BJ (cell line): ENCODE measurements around the gene CCDC117. TPM values are rescaled to one million over a fixed set of nuclear protein-coding genes. Genes with fewer than 3 reads are reported as not detected.

Source experiments
- CTCF ChIA-PET: fragments of 350-600 bp; formaldehyde crosslinking; extraction: SDS; loops from one replicate; lab custom pipeline; 2021; ENCODE audit warnings: antibody characterized with exemption, inconsistent platforms; lab: Yijun Ruan, JAX
- POLR2A ChIA-PET: fragments of 300-600 bp; sonication (Branson Sonifier 250); formaldehyde crosslinking; extraction: SDS; loops from one replicate; lab custom pipeline; 2021; ENCODE audit warnings: antibody characterized with exemption; lab: Charles Lee
- DNase-seq: peaks from one replicate; pipeline ENCODE4 v3.0.0-alpha.2; 2011; ENCODE audit warnings: low read depth
- H3K27me3 ChIP-seq: 2 replicates; pipeline ENCODE4 v1.6.0; 2011; ENCODE audit warnings: low read length; ENCODE audit not compliant: control insufficient read depth, insufficient read depth
- H3K36me3 ChIP-seq: 2 replicates; pipeline ENCODE4 v1.5.1; 2011; ENCODE audit warnings: low read length; ENCODE audit not compliant: control insufficient read depth, insufficient read depth
- H3K4me3 ChIP-seq: 2 replicates; pipeline ENCODE4 v1.5.1; 2011; ENCODE audit warnings: low read depth, mild to moderate bottlenecking, control low read depth, low read length
- polyA plus RNA-seq: library from polyadenylated mRNA; depleted of rRNA; stranded (reverse); fragments of >200 nt; gene quantifications from 2 replicates; pipeline ENCODE4 v1.2.3, GENCODE V29; 2011
- TF ChIP-seq, protein P1 (sequence below): IDR thresholded peaks from 2 replicates; pipeline ENCODE4 v1.5.1; 2011; ENCODE audit warnings: low read depth, mild to moderate bottlenecking, control low read depth, inconsistent platforms, low read length, moderate library complexity; ENCODE audit not compliant: insufficient read depth

The CCDC117 gene
- polyA plus RNA-seq, 1 experiment: 4.5 TPM

GRCh38 chr22:28792491-28793383, 20.2 kb downstream of the CCDC117 start:
- no peak overlapping the region for H3K4me3 ChIP-seq
- CTCF ChIA-PET: no interaction called here
- DNase-seq: no peak
- no peaks in the 10 kb centered on the region for H3K27me3 ChIP-seq
- H3K36me3 ChIP-seq: peaks cover 20% of the 10 kb centered on the region
- POLR2A ChIA-PET: no interaction called here
- TF ChIP-seq, protein P1, sequence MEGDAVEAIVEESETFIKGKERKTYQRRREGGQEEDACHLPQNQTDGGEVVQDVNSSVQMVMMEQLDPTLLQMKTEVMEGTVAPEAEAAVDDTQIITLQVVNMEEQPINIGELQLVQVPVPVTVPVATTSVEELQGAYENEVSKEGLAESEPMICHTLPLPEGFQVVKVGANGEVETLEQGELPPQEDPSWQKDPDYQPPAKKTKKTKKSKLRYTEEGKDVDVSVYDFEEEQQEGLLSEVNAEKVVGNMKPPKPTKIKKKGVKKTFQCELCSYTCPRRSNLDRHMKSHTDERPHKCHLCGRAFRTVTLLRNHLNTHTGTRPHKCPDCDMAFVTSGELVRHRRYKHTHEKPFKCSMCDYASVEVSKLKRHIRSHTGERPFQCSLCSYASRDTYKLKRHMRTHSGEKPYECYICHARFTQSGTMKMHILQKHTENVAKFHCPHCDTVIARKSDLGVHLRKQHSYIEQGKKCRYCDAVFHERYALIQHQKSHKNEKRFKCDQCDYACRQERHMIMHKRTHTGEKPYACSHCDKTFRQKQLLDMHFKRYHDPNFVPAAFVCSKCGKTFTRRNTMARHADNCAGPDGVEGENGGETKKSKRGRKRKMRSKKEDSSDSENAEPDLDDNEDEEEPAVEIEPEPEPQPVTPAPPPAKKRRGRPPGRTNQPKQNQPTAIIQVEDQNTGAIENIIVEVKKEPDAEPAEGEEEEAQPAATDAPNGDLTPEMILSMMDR: no peak

DNA sequence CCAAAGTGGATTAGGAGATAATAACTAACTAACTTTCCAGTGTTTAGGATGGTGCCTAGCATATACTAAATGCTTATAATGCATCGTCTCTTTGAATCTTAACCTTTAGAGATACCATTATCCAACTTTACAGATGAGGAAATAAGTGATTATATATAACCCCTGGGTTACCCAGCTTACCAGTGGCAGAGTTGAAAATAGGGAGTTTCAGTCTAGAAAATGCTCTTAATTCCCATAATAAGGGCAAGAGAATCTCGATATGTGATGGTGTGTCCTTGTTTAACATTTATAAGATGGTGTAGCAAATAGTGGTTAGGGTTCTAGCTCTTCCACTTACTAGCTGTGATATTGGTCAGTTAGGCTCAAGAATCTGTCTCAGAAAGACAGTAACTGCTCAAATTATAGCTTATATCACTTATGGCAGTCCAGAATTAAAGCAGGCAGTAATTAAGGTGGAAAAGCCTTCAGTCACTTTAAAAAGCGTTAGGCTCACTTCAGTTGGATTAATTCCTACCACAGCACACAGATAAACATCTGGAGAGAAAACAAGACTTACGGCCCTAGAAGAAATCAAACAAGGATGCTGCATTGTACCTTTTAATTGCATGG, 21.6 kb downstream of the CCDC117 start:
- peaks cover 19% of the 10 kb centered on the region for H3K36me3 ChIP-seq
- no peak for DNase-seq
- TF ChIP-seq, protein P1: no peak
- H3K27me3 ChIP-seq: no peaks in the 10 kb centered on the region
- ChIA-PET CTCF (interaction anchor here (1.2 to 1.5 kb wide), 3 partner anchors 10 to 14 kb away, joined by 3 to 7 read pairs (median 3); no protein-coding TSS in a partner anchor), POLR2A (interaction anchor here (0.6 kb wide), 1 partner anchor 117 kb away, joined by 9 read pairs; no protein-coding TSS in a partner anchor)
- no peak overlapping the region for H3K4me3 ChIP-seq

- ChIA-PET POLR2A (no interaction called here), CTCF (interaction anchor here (1.1 to 1.5 kb wide), 4 partner anchors 11 to 194 kb away, joined by 3 to 7 read pairs (median 3); no protein-coding TSS in a partner anchor)
- TF ChIP-seq, protein P1: no peak
- DNase-seq: no peak
- H3K27me3 ChIP-seq: no peaks in the 10 kb centered on the region
- peaks cover 19% of the 10 kb centered on the region for H3K36me3 ChIP-seq
- no peak overlapping the region for H3K4me3 ChIP-seq
These were observed 22.7 kb downstream of the CCDC117 start for GRCh38 chr22:28795071-28795693.

DNA sequence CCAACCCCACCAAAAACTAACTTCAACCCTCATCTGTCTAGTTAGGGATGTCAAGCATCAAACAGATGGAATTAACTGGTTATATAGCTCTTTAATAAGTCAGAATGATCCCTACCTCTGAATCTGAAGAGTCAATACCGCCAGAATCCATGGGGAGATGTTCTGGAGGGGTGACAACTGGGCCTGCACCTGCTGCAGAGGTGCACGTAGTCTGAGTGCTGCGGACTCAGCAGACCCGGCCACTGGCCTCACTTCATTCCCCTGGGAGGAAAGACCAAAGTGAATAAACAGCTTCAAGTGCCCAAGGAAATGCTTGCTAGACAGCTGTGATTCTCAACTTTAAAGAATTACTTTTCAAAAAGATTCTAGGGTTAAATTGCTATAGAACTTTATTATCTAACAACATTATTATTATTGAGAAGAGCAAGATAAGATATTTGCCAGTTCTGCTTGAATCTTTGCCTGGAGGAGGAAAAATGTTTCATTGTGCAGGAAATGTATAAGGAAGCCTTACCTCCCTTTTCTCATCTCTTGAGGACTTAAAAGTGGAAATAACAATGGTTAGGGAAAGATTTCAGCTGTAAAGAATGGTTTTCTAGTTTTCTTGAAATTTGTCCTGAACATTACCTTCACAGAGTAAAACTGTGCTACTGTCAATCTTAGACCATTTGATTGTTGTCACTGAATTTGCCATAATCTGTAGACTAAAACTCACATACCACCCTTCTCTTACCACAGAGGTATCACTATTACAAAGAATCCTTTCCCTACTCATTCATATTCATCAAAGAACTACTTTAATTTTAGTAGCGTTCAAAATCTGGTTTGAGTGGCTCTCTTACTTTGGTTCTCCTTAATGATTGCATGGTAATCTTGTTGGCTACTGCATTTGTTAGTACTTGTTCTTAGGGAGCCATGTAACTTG, 23.7 kb downstream of the CCDC117 start:
- POLR2A ChIA-PET: no interaction called here

More for the DNA sequence above, 23.7 kb downstream of the CCDC117 start:
- CTCF ChIA-PET: interaction anchor here (1.1 kb wide), 1 partner anchor 195 kb away, joined by 3 read pairs; no protein-coding TSS in a partner anchor
- TF ChIP-seq, protein P1: no peak
- Histone ChIP-seq H3K36me3 (peaks cover 19% of the 10 kb centered on the region), H3K27me3 (no peaks in the 10 kb centered on the region), H3K4me3 (no peak overlapping the region)
- DNase-seq: no peak
